Adrenal gland (tissue), 12 donors: ENCODE measurements around the gene CENPF. TPM values are rescaled to one million over a fixed set of nuclear protein-coding genes. Genes with fewer than 3 reads are reported as not detected.
"Not testable (repeated sequence)": the region's sequence is repeated elsewhere in the genome, so short reads cannot be mapped to it uniquely, and the experiment has no call there.

Experiments
- DNase-seq, 7 donors: peaks; one replicate each; pipeline ENCODE4 v3.0.0-alpha.2; 2019 to 2020
- H3K27ac ChIP-seq, 5 donors: fragments of 200-600 bp; sonication (generic) in 4 of 5; 1 replicate in 3 of 5; 2 replicates in 2 of 5; pipeline versions ENCODE4 v1.5.1 to v1.8.0; 2016 to 2020; ENCODE audit warnings: mild to moderate bottlenecking in 1 of 5
- H3K27me3 ChIP-seq: fragments of 200-600 bp; 2 replicates; pipeline ENCODE4 v1.8.0; 2021
- H3K36me3 ChIP-seq, 2 donors: fragments of 200-600 bp; replicated peaks in 1 of 2; 1 replicate in 1 of 2; 2 replicates in 1 of 2; pipeline versions ENCODE4 v1.5.1 to v1.8.0; 2018 to 2022
- H3K4me1 ChIP-seq, 2 donors: fragments of 200-600 bp; replicated peaks in 1 of 2; 1 replicate in 1 of 2; 2 replicates in 1 of 2; pipeline versions ENCODE4 v1.5.1 to v1.8.0; 2018 to 2021
- H3K4me3 ChIP-seq, 4 donors: fragments of 200-600 bp; sonication (generic) in 3 of 4; one replicate each; pipeline ENCODE4 v1.5.1; 2016 to 2018
- H3K9me3 ChIP-seq, 3 donors: fragments of 200-600 bp; sonication (generic) in 1 of 3; replicated peaks in 1 of 3; 1 replicate in 2 of 3; 2 replicates in 1 of 3; pipeline versions ENCODE4 v1.5.1 to v1.8.0; 2016 to 2021
- POLR2A ChIP-seq, 2 donors: fragments of 450-650 bp; IDR thresholded peaks; one replicate each; pipeline ENCODE4 v1.6.1; 2017; ENCODE audit warnings: antibody characterized with exemption in 2 of 2, mild to moderate bottlenecking in 2 of 2, moderate library complexity in 1 of 2
- WGBS, 4 donors: extraction: QIAGEN DNeasy Blood & Tissue Kit in 2 of 4; methylation state at CpG; one replicate each; pipeline versions ENCODE4 v1.1.5 to v1.1.7; 2013 to 2017; 5-methylcytosine and 5-hydroxymethylcytosine counted together
- intact Hi-C, 2 donors: fragments of 100-400 bp; cut with DNase I; formaldehyde crosslinking; loops; one replicate each; pipeline versions ENCODE4 v1.14.1 to v1.15.0; 2022 to 2023
- polyA plus RNA-seq, 3 donors: library from polyadenylated mRNA; stranded (reverse); fragments of 200-250 nt in 2 of 3; fragments of 350-450 nt in 1 of 3; fragmentation: Illumina TruSeq in 1 of 3; extraction: RNeasy Lipid Tissue Mini Kit (QIAGEN cat#74804) in 1 of 3; gene quantifications; one replicate each; pipeline ENCODE4 v1.2.3, GENCODE V29; 2013 to 2014
- total RNA-seq, 9 donors: library from RNA; depleted of rRNA in 4 of 9; stranded (reverse); fragments of >200 nt in 4 of 9; fragments of 120-200 nt in 1 of 9; fragmentation: NEBNext Ultra II Directional in 1 of 9; extraction: Animal tissue kit (Norgen Biotek cat#: 25700) in 1 of 9; gene quantifications; one replicate each; pipeline versions ENCODE4 v1.1.0 to v1.2.4, GENCODE V29; 2013 to 2023
- TF ChIP-seq, protein P1 (sequence below), 6 experiments: fragments of 450-650 bp in 4 of 6; fragments of 200-600 bp in 2 of 6; sonication (generic) in 1 of 6; IDR thresholded peaks; 1 replicate in 5 of 6; 2 replicates in 1 of 6; pipeline versions ENCODE4 v1.5.1 to v1.8.0; 2016 to 2021; ENCODE audit warnings: antibody characterized with exemption in 6 of 6, mild to moderate bottlenecking in 2 of 6, moderate library complexity in 1 of 6
- donor health status: healthy with polysubstance abuse.
- donor health status: Bipolar disorder and iron deficiency.
- donor health status: DM: yes; HTN: yes; CAD: no.
- donor health status: DM: no; HTN: no; CAD: no.
- donor health status: DM: no; HTN: no; CAD: no.
- donor health status: DM: yes; HTN: yes; CAD: no.

CENPF gene
- total and polyA plus RNA-seq, 12 donors = 0.48 to 36.2 (median 2.9) TPM

DNA sequence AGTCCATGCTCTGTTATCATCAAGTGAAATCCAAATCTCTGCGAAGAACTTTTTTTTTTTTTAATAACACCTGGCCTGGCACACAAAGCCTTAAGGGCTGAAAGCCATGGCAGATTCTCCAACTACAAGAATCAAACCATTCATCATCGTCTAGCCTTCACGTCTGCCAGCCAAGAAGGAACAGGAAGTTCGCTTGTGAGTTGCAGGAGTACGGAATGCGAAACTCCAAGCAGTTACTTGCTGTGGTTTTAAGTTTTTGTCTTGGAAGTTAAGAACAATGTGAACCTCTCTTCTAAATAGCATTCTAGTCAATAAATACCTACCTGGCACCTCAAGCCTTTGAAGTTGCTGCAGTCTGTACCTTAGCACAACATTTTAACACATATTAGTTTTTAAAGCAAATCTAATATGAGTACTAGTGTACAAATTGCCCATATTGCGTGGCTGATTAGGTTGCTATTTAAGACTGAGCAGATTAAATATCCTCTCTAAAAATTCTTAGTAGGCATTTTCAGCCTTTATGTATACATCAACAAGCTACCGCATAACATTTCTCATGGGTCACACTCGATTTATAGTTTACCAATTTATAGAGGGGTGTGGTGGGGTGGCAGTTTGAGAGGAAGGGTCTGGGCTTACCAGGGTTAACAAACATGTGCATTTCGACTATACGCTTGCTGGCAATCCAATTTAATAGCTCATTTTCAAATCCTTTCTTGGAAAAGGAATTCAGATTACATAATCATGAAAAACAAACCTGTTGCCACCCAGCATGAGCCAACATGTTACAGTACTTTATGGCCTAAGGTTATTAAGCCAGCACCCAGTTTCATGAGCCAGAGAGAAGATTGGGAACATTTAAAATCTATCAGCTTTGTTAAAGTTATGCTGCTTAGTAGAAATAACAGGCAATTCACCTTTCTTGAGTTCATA lies 29.3 kb upstream of the CENPF start:
- TF ChIP-seq, protein P1, sequence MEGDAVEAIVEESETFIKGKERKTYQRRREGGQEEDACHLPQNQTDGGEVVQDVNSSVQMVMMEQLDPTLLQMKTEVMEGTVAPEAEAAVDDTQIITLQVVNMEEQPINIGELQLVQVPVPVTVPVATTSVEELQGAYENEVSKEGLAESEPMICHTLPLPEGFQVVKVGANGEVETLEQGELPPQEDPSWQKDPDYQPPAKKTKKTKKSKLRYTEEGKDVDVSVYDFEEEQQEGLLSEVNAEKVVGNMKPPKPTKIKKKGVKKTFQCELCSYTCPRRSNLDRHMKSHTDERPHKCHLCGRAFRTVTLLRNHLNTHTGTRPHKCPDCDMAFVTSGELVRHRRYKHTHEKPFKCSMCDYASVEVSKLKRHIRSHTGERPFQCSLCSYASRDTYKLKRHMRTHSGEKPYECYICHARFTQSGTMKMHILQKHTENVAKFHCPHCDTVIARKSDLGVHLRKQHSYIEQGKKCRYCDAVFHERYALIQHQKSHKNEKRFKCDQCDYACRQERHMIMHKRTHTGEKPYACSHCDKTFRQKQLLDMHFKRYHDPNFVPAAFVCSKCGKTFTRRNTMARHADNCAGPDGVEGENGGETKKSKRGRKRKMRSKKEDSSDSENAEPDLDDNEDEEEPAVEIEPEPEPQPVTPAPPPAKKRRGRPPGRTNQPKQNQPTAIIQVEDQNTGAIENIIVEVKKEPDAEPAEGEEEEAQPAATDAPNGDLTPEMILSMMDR (IDR thresholded peaks at IDR 0.05) = no peak
- H3K27ac ChIP-seq = no peak overlapping the region
- peaks cover 0 to 5% (median 0%) of the 10 kb centered on the region in 3 donors for H3K9me3 ChIP-seq
- WGBS, 4 donors = 75 to 84% (median 78%) methylated on average over 11 of the region's 11 CpGs
- DNase-seq = no peak
- no peaks in the 10 kb centered on the region for H3K36me3 ChIP-seq
- H3K27me3 ChIP-seq = no peaks in the 10 kb centered on the region
- intact Hi-C loops = no loop called here
- no peaks in the 10 kb centered on the region for H3K4me1 ChIP-seq
- H3K4me3 ChIP-seq = no peak overlapping the region

DNA sequence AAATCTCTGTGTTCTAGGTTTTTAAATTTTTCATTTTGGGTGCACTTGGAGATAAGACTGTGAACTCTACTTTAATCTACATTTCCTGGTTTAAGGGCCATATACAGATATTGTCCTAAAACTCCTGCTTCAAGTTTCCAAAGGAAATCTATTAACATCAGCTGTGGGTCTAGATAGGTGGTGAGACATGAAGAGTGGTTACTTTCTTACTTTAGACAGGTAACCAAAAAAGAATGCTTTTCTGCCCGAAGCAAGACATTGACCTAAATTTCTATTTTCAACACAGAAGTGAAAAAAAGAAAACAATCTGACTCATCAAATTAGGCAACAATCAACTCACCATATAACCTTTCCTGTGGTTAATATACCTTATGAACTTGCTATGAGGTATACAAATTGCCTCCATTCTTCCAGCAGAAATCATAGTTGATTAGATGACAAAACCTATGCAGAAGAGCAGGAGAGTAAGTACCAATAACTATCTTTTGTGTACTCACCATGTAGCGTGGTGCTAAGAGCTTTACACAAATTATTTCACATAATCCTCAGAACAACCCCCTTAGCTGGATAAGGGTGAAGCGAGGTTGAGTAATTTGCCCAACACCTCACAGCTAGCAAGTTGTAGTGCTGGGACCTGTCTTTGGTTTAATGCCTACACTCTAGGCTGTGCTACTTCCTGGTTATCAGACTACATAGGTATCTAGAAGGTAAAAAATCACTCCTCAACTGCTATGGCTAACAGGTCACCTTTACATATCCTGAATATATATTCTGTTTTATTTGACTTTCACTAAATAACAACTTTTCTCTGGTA lies 28.2 kb upstream of the CENPF start:
- intact Hi-C loops = no loop called here
- Histone ChIP-seq H3K9me3 (peaks cover 0 to 5% (median 0%) of the 10 kb centered on the region in 3 donors), H3K4me3 (no peak overlapping the region), H3K4me1 (no peaks in the 10 kb centered on the region), H3K36me3 (no peaks in the 10 kb centered on the region), H3K27ac (no peak overlapping the region), H3K27me3 (no peaks in the 10 kb centered on the region)
- TF ChIP-seq, protein P1 (IDR thresholded peaks at IDR 0.05) = no peak
- DNase-seq = no peak
- 67 to 82% (median 80%) methylated on average over 3 of the region's 3 CpGs for WGBS, 4 donors

DNA sequence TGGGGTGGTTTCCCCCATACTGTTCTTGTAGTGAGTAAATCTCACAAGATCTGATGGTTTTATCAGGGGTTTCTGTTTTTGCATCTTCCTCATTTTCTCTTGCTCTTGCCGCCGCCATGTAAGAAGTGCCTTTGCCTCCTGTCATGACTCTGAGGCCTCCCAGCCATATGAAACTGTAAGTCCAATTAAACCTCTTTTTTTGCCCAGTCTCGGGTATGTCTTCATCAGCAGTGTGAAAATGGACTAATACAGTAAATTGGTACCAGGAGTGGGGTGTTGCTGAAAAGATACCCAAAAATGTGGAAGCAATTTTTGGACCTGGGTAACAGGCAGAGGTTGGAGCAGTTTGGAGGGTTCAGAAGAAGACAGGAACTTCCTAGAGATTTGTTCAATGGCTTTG lies 26.9 kb upstream of the CENPF start:
- H3K9me3 ChIP-seq, H3K27me3 ChIP-seq, intact Hi-C loops, H3K27ac ChIP-seq, H3K4me3 ChIP-seq, H3K36me3 ChIP-seq, DNase-seq, H3K4me1 ChIP-seq: not testable (repeated sequence)
- WGBS, 4 donors = 78 to 93% (median 85%) methylated on average over 3 of the region's 3 CpGs

DNA sequence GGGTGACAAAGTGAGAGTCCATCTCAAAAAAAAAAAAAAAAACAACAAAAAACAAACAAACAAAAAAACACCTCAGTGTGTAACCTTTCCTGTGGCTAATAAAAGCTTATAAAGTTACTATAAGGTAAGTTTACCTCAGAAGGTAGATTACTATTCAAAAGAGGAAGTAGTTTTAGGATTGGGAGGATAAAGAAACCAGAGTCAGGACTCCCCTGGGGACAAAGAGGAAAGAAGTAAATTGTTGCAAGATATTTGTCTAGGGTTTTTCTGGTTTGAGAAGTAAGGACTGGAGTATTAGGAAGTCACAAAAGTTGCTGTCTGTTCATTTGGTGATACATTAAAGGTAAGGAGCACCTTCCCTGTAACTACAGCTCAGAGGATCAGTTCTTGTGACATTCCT lies 23.8 kb upstream of the CENPF start:
- peaks cover 0 to 5% (median 0%) of the 10 kb centered on the region in 3 donors for H3K9me3 ChIP-seq
- H3K36me3 ChIP-seq = no peaks in the 10 kb centered on the region
- intact Hi-C loops = no loop called here
- TF ChIP-seq, protein P1 (IDR thresholded peaks at IDR 0.05) = no peak
- no peak for TF ChIP-seq POLR2A (IDR thresholded peaks at IDR 0.05)
- no peaks in the 10 kb centered on the region for H3K4me1 ChIP-seq
- no peak overlapping the region for H3K4me3 ChIP-seq
- DNase-seq = no peak
- no peak overlapping the region for H3K27ac ChIP-seq
- no peaks in the 10 kb centered on the region for H3K27me3 ChIP-seq
